HG02571 (cell line): ENCODE data around the gene SELPLG.
"Not testable (repeated sequence)": the region's sequence is repeated elsewhere in the genome, so short reads cannot be mapped to it uniquely, and the experiment has no call there.

ENCODE experiments used
- ATAC-seq: cut with Tn5 transposase; IDR thresholded peaks from one replicate; pipeline ENCODE4 v1.9.1; 2021; ENCODE audit warnings: mild to moderate bottlenecking, moderate library complexity; ENCODE audit not compliant: unreplicated experiment

SELPLG gene

DNA sequence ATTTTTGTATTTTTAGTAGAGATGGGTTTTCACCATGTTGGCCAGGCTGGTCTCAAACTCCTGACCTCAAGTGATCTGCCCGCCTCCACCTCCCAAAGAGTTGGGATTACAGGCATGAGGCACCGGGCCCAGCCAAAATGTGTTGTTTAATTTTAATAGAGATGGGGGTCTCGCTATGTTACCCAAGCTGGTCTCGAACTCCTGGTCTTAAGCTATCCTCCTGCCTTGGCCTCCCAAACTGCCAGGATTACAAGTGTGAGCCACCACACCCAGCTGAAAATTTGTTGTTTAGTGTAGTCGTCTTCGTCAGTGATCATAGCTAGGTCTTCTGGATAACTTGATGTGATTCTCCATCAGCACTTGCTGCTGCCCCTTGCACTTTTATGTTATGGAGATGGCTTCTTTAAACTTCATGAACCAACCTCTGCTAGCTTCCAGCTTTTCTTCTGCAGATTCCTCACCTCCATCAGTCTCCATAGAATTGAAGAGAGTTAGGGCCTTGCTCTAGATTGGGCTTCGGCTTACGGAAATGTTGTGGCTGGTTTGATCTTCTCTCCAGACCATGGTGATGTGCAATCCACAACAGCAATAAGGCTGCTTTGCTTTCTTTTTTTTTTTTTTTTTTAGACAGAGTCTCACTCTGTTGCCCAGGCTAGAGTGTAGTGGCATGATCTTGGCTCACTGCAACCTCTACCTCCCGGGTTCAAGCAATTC is 58.3 kb downstream of the SELPLG start:
- no peak for ATAC-seq

DNA sequence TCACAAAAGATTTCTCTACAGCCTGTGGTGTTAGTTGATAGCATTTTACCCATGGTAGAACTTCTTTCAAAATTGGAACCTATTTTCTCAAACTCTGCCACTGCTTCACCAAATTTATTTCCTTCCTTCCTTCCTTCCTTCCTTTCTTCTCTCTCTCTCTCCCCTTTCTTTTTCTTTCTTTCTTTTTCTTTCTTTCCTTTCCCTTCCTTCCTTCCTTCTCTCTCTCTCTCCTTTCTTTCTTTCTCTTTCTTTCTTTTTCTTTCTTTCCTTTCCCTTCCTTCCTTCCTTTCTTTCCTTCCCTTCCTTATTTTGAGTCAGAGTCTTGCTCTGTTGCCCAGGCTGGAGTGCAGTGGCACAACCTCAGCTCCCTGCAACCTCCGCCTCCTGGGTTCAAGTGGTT is 59.4 kb downstream of the SELPLG start:
- ATAC-seq = not testable (repeated sequence)

DNA sequence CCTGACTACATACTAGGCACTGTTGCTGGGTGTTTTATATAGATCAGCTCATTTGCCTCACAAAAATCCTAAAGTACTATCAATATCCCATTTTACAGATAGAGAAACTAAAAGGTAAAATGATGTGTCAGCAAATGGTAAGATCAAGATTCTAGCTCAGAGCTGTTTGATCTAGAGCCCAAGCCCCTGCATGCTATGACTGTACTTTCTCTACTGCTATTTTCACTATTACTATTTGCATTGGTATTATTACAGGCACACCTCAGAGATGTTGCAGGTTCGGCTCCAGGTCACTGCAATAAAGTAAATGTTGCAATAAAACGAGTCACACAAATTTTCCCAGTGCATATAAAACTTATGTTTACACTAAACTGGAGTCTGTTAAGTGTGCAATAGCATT is 60.4 kb downstream of the SELPLG start:
- no peak for ATAC-seq

DNA sequence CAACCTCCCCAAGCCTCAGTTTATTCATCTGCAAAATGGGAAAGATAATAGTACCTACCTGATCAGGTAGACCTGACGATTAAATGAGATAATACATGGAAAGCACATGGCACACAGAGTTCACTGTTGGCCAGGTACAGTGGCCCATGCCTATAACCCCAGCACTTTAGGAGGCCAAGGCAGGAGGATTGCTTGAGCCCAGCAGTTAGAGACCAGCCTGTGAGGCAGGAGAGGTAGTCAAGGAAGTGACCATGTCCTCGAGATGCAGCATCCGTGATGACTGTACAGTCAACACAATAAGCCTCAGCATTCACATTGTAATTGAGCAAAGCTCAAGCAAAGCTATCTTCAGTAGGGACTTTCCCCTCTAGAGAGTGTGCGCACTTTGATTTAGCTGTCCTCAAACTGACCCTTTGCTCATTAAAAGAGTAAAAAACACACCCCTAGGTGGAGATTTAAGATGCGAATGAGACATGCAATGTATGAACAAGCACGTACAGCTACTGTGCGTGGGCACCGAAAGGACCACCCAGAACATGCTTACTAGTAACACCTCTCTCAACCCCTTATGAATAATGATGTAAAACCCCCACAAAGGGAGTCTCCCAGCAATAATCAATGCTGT is 61.4 kb downstream of the SELPLG start:
- no peak for ATAC-seq
